GM13976 (cell line): ENCODE results near the gene GSAP.
A peak's percentile ranks its signal among the peaks of the same experiment; 100 is the strongest.

ENCODE experiments used
- DNase-seq: peaks from one replicate; pipeline ENCODE4 v3.0.0; 2012; ENCODE audit warnings: low spot score
- in situ Hi-C: fragments of 300-500 bp; cut with MboI; formaldehyde crosslinking; loops from one replicate; pipeline ENCODE4 v1.12.0; 2022; ENCODE audit warnings: low sequenced_read_pairs, mixed read lengths, inconsistent platforms; ENCODE audit not compliant: unreplicated experiment
- TF ChIP-seq, protein P1 (sequence below): IDR thresholded peaks from 2 replicates; pipeline ENCODE4 v1.5.1; 2012; ENCODE audit warnings: borderline replicate concordance, mild to moderate bottlenecking; ENCODE audit not compliant: insufficient read depth; ENCODE audit errors: extremely low read depth, missing control alignments, control extremely low read depth

The GSAP gene

DNA sequence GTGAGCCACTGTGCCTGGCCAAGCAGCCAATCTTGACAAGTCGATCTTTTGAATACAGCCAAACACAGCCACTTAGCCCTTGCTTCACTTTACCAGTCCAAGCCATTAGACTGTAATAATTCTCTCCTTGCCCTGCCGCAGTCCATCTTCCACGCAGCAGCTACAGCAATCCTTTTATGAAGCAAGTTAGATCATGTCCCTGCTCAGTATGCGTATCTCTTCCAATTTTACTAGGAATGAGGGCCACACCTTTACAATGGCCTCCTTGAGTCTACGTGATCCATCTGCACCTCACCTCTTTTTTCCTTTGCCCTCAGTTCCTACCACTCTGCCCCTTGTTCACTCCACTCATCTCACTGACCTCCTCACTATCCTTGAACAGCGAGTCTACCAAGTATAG, 22.2 kb downstream of the GSAP start:
- TF ChIP-seq, protein P1, sequence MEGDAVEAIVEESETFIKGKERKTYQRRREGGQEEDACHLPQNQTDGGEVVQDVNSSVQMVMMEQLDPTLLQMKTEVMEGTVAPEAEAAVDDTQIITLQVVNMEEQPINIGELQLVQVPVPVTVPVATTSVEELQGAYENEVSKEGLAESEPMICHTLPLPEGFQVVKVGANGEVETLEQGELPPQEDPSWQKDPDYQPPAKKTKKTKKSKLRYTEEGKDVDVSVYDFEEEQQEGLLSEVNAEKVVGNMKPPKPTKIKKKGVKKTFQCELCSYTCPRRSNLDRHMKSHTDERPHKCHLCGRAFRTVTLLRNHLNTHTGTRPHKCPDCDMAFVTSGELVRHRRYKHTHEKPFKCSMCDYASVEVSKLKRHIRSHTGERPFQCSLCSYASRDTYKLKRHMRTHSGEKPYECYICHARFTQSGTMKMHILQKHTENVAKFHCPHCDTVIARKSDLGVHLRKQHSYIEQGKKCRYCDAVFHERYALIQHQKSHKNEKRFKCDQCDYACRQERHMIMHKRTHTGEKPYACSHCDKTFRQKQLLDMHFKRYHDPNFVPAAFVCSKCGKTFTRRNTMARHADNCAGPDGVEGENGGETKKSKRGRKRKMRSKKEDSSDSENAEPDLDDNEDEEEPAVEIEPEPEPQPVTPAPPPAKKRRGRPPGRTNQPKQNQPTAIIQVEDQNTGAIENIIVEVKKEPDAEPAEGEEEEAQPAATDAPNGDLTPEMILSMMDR = no peak
- in situ Hi-C loops = no loop called here
- no peak for DNase-seq

DNA sequence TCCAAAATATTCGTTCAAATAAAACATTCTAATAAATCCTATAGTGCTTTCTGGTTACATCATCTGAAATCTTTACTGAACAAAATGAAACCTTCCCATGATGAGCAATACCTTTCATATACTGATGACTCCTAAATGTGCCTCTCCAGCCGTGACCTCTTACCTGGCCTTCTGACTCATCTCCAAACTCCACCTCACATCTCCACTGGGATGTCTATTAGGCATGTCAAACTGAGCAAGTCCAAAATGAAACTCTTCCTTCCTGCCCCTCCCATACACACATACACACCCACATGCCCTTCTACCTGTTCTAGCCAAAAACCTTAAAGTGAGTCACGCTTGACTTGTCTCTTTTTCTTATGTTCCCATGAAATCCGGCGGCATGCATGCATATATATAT, 22.9 kb downstream of the GSAP start:
- TF ChIP-seq, protein P1 = no peak
- DNase-seq = peak; percentile 54
- in situ Hi-C loops = no loop called here

DNA sequence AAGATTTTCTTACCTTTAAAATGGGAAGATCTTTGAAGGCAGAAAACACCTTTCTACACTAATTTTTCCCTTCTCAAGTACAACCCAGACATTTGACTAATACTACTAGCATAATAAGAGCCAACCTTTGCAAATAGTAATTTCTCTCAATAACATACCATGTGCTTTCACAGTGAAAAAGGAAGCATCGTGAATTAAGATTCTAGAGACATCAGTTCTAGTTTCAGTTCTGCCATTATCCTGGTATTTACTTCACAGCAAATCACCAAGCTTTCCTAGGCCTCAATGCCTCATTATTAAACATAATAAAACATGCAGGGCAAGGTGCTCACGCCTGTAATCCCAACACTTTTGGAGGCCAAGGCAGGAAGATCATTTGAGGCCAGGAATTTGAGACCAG, 24.9 kb downstream of the GSAP start:
- TF ChIP-seq, protein P1 = no peak
- in situ Hi-C loops = no loop called here
- DNase-seq = peak; percentile 28

DNA sequence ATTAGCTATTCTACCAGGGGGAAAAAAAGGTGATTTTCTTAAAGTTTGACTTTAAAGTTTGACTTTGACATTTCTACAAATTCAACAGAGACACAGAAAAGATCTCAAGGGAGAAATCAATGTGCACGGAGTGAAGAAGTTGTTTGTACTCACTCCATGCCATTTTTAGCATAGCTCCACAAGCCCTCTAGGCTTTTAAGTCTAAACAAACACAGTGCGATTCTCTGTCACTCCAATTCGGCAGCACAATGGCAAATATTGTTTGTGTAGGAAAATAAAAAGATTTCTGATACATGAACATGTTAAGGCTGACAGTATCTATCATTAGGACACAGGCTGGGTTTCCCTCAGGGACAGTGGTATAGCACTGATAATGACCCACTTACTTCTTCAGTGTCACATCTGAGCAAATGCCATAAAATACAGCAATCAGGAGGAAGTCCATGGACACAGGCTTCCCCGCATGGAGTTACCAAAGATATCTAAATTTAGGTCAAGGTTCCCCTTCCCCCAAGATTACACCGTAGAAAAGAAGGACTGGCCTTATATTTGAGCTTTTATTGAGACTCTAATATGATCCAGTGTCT, 28.0 kb downstream of the GSAP start:
- TF ChIP-seq, protein P1 = no peak
- DNase-seq = no peak
- in situ Hi-C loops = no loop called here

DNA sequence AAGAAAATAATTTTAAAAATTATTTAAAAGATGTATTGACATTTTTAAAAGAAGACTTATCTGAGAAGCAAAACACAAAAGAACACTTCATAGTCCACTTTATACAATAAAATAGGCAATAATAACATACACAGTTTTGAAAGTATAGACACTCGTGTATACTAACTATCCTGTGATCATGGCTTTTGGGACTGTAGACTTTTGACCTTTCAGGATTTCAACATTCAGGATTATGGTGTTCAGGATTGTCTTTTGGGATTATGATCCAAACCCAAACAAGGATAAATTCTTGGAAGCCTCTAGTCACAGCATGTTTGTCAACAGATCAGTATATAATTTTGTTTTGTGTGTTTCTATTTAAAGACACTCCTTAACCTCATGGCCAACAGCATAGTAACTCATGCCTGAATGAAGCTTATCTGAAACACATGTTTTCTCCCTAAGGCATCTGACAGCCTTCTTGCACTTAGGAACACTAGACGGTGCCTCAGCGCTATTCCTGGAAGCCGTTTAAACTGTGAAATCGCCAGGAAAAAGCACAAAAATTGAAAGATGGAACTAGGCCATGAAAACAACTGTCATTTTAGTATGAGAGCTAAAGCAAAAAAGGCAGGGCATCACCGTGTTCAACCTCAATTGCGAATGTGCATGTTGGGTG, 29.9 kb downstream of the GSAP start:
- in situ Hi-C loops = no loop called here
- DNase-seq = no peak
- TF ChIP-seq, protein P1 = no peak

DNA sequence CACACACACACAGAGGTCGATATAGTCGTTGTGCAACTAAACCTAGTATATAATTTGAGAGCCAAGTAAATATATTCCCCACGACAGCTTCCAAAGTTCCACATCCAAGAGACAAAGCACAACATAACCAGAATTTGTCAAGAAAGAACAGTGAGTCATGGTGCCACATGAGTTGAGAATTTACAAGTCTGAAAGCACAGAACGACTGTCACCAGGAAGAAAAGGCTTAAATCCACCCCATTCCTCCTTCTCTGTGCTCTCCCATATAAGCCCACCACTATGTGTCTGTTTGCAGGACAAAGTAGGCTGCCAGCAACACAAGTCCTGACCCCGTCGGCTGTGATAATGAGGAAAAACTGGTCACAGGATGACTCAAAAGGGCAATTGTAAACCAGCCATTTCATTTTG, 32.8 kb downstream of the GSAP start:
- TF ChIP-seq, protein P1 = no peak
- in situ Hi-C loops = no loop called here
- no peak for DNase-seq

DNA sequence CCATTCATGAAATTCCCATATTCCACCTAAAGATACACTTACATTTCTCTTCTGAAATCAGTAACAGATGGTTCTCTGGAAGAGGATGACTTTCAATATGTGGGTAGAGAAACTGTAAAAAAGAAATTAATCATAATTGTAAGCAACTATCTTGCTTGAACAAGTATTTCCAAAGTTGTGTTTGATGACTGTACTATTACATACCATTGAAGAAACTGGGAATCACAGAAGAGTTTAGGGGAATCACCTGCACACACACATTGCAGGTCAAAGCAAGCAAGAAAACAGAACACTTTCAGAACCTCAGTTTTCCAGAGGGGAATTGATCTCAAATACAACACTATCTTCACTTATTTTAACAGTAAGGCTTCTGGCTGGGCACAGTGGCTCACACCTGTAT, 33.6 kb downstream of the GSAP start:
- no peak for DNase-seq
- TF ChIP-seq, protein P1 = no peak
- in situ Hi-C loops = no loop called here
